ENCODE data around the gene MRPS9.

MRPS9 gene

GRCh38 chr2:105081006-105081601 is 43.2 kb downstream of the MRPS9 start:
- DNase-seq = no peak

- DNase-seq = no peak
Observed at GRCh38 chr2:105082107-105082506, 44.2 kb downstream of the MRPS9 start.

GRCh38 chr2:105085525-105085924 is 47.7 kb downstream of the MRPS9 start:
- no peak for DNase-seq

- no peak for DNase-seq
Observed at GRCh38 chr2:105087273-105087672, 49.4 kb downstream of the MRPS9 start.

GRCh38 chr2:105090091-105090490 is 52.2 kb downstream of the MRPS9 start:
- no peak for DNase-seq

GRCh38 chr2:105092797-105093196 is 54.9 kb downstream of the MRPS9 start:
- DNase-seq = no peak

GRCh38 chr2:105099153-105099552 is 61.3 kb downstream of the MRPS9 start:
- DNase-seq = no peak

GRCh38 chr2:105100046-105100840 is 62.4 kb downstream of the MRPS9 start:
- DNase-seq = peak; percentile 43

GRCh38 chr2:105102001-105102400 is 64.1 kb downstream of the MRPS9 start:
- no peak for DNase-seq

GRCh38 chr2:105102963-105103421 is 65.1 kb downstream of the MRPS9 start:
- DNase-seq = no peak

GRCh38 chr2:105103481-105103880 is 65.6 kb downstream of the MRPS9 start:
- DNase-seq = no peak

- no peak for DNase-seq
Observed at GRCh38 chr2:105104208-105104731, 66.4 kb downstream of the MRPS9 start.

- no peak for DNase-seq
Observed at GRCh38 chr2:105110295-105110829, 72.5 kb downstream of the MRPS9 start.

GRCh38 chr2:105111365-105112150 is 73.7 kb downstream of the MRPS9 start:
- DNase-seq = no peak

GRCh38 chr2:105112345-105112744 is 74.5 kb downstream of the MRPS9 start:
- DNase-seq = no peak

- no peak for DNase-seq
Observed at GRCh38 chr2:105113616-105114291, 75.9 kb downstream of the MRPS9 start.

GRCh38 chr2:105114551-105114950 is 76.7 kb downstream of the MRPS9 start:
- peak; percentile 16 for DNase-seq

GRCh38 chr2:105116348-105116747 is 78.5 kb downstream of the MRPS9 start:
- DNase-seq = no peak

GRCh38 chr2:105117565-105117964 is 79.7 kb downstream of the MRPS9 start:
- no peak for DNase-seq

- DNase-seq = no peak
Observed at GRCh38 chr2:105118960-105119359, 81.1 kb downstream of the MRPS9 start.

GRCh38 chr2:105121434-105121833 is 83.6 kb downstream of the MRPS9 start:
- no peak for DNase-seq

- no peak for DNase-seq
Observed at GRCh38 chr2:105125428-105125827, 87.6 kb downstream of the MRPS9 start.

GRCh38 chr2:105125920-105126319 is 88.1 kb downstream of the MRPS9 start:
- no peak for DNase-seq

Data from SIG-M5 (cell line).